Measurements from ENCODE around the gene LBX1. TPM values are rescaled to one million over a fixed set of nuclear protein-coding genes. Genes with fewer than 3 reads are reported as not detected.
A peak's percentile ranks its signal among the peaks of the same experiment; 100 is the strongest.
"Not testable (repeated sequence)": the region's sequence is repeated elsewhere in the genome, so short reads cannot be mapped to it uniquely, and the experiment has no call there.

The LBX1 gene
- total RNA-seq, 1 donor from 2014 or later, result not detected

- intact Hi-C loops (cut with DNase I), result no loop called here
- ATAC-seq (no peak), DNase-seq (ENCODE audit: missing footprints) (no peak)
These were observed 11.6 kb downstream of the LBX1 start for GRCh38 chr10:101217450-101218281.

DNA sequence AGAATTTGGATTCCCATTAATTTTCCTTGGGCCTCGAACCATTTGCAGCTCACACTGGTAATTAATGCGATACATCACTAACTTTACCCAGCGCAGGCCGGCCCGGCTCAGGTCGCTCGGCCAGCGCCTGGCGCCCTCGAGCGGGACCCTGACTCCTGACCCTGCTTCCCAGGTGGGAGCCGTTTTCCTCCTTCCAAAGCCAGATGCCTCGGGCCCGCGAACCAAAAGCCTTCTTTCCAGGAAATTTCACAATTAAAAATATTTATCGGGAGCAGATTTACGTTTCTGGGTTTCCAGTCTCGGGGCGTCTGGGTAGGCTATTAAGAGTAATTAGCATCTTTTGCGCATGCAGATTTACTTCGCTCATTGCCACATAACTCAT is 12.2 kb downstream of the LBX1 start:
- intact Hi-C loops (cut with DNase I), result no loop called here
- DNase-seq (ENCODE audit: missing footprints) (no peak), ATAC-seq (no peak)

GRCh38 chr10:101216207-101217043 is 12.8 kb downstream of the LBX1 start:
- no peak for ATAC-seq
- no peak for DNase-seq (ENCODE audit: missing footprints)
- intact Hi-C loops (cut with DNase I), result no loop called here

DNA sequence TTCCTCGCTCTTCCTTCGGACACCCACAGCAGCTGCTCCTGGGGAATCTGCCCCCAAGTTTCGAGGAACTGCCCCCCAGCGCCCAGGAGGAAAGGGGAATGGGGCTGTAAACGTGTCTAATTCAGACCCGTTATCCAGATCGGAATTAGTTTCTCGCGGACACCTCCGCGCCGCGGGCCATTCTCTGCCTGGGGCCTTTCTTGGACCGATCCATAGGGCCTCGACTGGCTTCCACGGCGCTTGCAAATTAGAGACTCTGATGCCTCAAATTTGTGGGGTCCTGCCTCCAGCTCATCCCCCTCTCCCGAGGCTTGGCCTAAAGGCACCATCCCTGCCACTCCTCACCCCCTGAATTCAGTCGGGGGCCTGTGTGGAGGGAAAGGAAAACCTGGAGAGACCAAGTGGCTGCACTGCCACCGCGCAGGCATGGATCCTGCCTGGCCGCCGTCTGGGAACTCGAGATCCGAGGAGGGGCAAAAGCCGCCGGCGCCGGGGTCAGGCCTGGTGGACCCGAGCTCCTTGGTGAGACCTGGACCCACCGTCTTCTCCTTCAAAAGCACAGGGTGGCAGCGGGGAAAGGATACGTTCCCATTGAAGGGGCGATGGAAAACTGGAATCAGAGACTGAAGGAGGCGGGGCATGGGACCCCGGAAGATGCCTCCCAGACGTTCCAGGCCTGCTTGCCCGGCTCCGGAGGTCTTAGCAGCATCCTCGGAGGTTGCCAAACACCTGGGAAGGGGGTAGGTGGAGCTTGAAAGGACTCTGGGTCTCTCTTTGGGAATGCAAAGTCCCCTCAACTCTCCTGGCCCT is 13.7 kb downstream of the LBX1 start:
- DNase-seq (ENCODE audit: missing footprints), result no peak
- ATAC-seq, result no peak
- intact Hi-C loops (cut with DNase I), result loop anchor here (2.0 kb wide), 1 partner anchor 77 kb away; no protein-coding TSS in a partner anchor

DNA sequence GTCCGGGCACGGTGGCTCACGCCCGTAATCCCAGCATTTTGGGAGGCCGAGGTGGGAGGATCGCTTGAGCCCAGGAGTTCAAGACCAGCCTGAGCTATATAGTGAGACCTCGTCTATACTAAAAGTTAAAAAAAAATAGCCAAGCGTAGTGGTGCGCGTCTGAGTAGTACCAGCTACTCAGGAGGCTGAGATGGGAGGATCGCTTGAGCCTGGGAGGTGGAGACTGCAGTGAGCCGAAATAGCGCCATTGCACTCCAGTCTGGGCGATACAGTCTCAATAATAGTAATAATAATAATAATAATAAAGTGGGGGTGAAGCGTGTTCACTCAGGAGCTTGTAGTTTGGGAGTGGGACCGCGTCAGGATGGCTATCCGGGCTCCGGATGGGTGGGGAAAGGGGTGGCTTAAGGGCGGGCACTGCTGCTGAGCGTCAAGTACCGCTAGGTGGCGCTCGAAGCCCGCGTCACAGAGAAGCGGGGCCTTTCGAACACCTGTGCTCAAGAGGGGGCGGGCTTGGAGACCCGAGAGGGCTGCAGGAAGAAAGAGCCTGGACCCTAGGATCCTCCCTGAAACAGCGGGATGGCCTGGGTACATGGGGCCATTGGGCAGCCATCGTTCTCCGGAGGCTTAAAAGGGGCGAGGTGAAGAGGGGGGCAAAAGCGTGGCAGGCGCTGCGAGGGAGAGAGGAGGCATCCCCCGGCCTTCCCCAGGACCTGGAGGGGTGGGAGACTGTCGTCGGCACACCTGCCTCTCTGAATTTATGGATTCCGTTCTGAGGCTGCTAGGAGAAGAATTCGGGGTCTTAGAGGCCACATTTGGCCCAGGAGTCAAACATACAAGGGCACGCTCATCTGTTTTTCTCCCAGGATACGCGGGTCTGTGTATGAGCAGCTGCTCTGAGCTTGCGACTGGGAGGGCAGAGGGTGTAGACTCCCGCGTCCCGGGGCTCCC is 14.5 kb downstream of the LBX1 start:
- DNase-seq (ENCODE audit: missing footprints), result no peak
- peak; percentile 77 for ATAC-seq
- intact Hi-C loops (cut with DNase I), result loop anchor here (1.0 to 5.0 kb wide), 3 partner anchors 78 to 568 kb away; partner anchors contain the start of gene NPM3

GRCh38 chr10:101208543-101208942 is 20.7 kb downstream of the LBX1 start:
- no peak for ATAC-seq
- intact Hi-C loops (cut with DNase I), result no loop called here
- DNase-seq (ENCODE audit: missing footprints), result no peak

DNA sequence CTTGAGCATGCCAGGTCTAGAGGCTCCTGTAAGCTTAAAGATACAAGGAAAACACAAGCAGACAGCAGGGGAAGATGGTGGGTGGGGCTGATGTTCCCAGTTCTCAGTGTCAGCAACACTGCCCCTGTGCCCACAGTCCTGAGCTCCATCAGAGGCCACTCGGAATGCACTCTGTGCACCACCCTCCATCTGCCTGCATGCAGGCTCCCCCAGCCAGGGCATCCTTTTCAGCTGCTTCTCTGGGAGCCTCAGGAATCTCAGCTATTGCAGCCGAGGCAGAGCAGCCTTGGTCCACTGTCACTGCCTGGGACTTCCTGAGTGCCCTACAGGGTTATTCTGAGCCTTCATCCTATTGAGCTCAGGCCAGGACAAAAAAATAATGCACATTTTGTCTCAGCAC is 22.2 kb downstream of the LBX1 start:
- intact Hi-C loops (cut with DNase I), result no loop called here
- DNase-seq (ENCODE audit: missing footprints), result no peak
- no peak for ATAC-seq

DNA sequence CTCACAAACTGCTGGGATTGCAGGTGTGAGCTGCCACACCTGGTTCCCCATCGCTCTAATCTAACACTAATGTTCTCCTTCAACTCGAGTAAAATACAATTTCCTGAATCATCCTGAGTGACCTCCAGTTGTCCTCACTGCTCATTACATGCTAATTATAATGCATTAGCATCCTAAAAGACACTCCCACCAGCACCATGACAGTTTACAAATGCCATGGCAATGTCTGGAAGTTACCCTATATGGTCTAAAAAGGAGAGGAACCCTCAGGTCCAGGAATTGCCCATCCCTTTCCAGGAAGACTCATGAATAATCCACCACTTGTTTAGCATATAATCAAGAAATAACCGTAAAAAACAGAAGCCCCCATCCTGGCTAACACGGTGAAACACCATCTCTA is 26.6 kb downstream of the LBX1 start:
- intact Hi-C loops (cut with DNase I); ATAC-seq; DNase-seq (ENCODE audit: missing footprints): not testable (repeated sequence)

- intact Hi-C loops (cut with DNase I); DNase-seq (ENCODE audit: missing footprints); ATAC-seq: not testable (repeated sequence)
These were observed 30.8 kb downstream of the LBX1 start for GRCh38 chr10:101198326-101198977.

GRCh38 chr10:101195921-101196320 is 33.3 kb downstream of the LBX1 start:
- ATAC-seq (no peak), DNase-seq (ENCODE audit: missing footprints) (no peak)
- intact Hi-C loops (cut with DNase I), result no loop called here

GRCh38 chr10:101189461-101190401 is 39.5 kb downstream of the LBX1 start:
- DNase-seq (ENCODE audit: missing footprints) (no peak), ATAC-seq (no peak)
- intact Hi-C loops (cut with DNase I), result no loop called here

DNA sequence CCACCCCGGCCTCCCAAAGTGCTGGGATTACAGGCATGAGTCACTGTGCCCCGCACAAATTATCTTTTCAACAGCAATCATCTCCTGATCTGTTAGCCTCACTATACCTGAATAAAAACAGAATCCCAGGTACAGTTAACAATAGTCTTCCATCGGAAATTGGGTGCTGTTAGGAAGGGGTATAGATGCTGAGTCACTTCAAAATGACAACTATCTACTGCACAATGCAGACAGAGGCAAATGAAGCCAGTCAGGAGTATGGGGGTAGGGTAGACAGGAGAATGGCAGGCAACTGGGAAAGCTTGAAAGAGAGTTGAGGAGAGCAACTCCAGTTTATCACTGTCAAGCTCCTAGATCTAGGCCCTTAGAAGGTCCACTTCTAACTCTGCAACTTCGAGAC is 40.3 kb downstream of the LBX1 start:
- no peak for DNase-seq (ENCODE audit: missing footprints)
- no peak for ATAC-seq
- intact Hi-C loops (cut with DNase I), result no loop called here

DNA sequence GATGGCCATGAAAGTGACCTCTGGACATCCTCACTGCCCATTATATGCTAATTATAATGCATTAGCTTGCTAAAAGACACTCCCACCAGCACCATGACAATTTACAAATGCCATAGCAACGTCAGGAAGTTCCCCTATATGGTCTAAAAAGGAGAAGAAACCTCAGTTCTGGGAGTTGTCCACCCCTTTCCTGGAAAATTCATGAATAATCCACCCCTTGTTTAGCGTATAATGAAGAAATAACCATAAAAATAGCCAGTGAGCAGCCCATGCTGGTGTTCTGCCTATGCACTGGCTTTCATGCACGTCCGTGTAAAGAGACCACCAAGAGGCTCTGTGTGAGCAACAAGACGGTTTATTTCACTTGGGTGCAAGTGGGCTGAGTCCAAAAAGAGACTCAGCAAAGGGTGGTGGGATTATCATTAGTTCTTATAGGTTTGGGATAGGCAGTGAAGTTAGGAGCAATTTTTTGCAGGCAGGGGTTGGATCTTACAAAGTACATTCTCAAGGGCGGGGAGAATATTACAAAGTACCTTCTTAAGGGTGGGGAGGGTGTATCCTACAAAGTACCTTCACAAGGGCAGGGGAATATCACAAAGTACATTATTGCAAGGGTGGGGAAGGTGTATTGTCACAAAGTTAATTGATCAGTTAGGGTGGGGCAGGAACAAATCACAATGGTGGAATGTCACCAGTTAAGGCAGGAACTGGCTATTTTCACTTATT is 45.6 kb downstream of the LBX1 start:
- ATAC-seq, result no peak
- DNase-seq (ENCODE audit: missing footprints), result no peak
- intact Hi-C loops (cut with DNase I), result no loop called here

DNA sequence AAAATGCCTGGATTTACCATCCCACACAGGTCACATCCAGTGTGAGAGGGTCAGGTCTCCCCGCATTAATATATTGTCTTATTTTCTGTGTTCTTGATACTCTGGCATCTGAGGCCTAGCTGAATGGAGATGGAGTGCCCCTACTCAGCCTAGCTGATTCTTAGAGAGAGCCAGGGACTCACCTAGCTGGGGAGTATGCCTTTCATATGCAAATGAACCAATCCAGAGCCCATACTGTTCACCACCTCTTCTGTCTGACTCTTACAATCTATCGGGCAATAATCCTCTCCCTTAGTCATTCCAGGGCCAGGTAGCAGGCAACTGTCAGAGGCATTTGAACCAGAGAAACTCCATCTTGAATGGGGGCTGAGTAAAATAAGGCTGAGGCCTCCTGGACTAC is 46.3 kb downstream of the LBX1 start:
- ATAC-seq (no peak), DNase-seq (ENCODE audit: missing footprints) (no peak)
- intact Hi-C loops (cut with DNase I), result no loop called here

All from Right ventricle myocardium inferior (tissue), 1 donor.